ENCODE results near the gene FUT3. TPM values are rescaled to one million over a fixed set of nuclear protein-coding genes. Genes with fewer than 3 reads are reported as not detected.
A peak's percentile ranks its signal among the peaks of the same experiment; 100 is the strongest.
"Not testable (repeated sequence)": the region's sequence is repeated elsewhere in the genome, so short reads cannot be mapped to it uniquely, and the experiment has no call there.

FUT3 gene
- total RNA-seq, 1 experiment from 2014 or later: 23.9 TPM

DNA sequence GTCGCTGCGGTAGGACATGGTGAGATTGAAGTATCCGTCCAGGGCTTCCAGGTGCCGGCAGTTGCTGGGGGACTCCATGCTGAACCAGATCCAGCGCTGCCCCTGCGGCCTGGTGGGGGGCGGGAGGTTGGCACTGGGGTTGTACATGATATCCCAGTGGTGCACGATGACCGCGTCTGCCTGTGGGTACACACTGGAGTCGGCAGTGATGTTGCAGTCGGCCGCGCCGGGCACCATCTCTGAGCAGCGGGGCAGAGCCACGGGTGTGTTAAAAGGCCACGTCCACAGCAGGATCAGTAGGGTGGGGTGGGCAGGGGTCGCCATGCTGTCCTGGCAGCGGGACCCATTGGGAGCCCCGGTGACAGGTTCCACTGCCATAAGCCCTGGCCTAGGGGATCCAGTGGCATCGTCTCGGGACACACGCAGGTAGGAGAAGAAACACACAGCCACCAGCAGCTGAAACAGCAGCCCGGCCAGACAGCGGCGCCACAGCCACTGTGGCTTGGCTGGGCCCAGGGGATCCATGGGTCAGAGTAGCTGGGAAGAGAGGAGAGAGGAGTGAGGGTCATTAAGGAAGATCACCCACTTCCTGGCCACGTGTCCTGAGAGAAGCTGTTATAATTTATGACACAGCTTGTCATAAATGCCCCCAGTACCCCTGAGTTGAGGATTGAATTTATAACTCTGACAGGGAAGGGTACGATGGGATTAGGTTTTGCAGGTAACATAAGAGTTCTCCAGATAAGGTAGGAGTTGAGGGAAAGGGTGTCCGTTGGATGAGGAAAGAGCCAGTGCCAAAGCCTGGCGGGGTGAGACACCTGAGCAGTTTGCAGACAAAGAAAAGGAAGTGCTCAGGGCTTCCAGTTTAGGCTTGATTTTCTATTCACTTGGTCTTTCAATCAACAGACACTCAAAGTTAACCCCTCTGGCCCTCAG, 16.2 kb upstream of the FUT3 start:
- DNase-seq: no peak
- Histone ChIP-seq H3K36me3 (no peaks in the 10 kb centered on the region), H3K4me1 (peaks cover 5% of the 10 kb centered on the region), H3K9me3 (replicated peaks) (no peaks in the 10 kb centered on the region), H3K27ac (no peak overlapping the region), H3K27me3 (no peaks in the 10 kb centered on the region), H3K4me3 (no peak overlapping the region)

DNA sequence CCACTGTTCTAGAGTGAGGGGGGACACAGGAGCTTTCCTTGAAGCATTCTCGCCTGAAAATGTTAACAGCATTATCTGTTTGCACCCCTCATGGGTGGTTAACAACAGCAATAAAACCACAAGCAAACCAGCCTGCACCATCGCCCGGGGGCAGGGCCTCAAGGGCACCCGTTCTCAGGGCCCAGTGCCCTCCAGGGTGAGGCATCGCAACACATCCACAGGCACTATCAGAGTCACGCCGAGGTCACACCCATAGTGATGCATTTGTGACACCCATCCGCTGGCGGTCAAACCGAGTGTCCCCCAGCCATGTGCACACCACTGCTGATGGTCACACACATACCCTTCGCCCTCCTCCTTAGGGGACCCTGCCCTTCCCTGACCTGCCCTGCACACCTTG, 14.5 kb upstream of the FUT3 start:
- Histone ChIP-seq H3K36me3 (no peaks in the 10 kb centered on the region), H3K27me3 (no peaks in the 10 kb centered on the region), H3K9me3 (replicated peaks) (no peaks in the 10 kb centered on the region), H3K27ac (no peak overlapping the region), H3K4me1 (peaks cover 9% of the 10 kb centered on the region), H3K4me3 (no peak overlapping the region)
- no peak for DNase-seq

DNA sequence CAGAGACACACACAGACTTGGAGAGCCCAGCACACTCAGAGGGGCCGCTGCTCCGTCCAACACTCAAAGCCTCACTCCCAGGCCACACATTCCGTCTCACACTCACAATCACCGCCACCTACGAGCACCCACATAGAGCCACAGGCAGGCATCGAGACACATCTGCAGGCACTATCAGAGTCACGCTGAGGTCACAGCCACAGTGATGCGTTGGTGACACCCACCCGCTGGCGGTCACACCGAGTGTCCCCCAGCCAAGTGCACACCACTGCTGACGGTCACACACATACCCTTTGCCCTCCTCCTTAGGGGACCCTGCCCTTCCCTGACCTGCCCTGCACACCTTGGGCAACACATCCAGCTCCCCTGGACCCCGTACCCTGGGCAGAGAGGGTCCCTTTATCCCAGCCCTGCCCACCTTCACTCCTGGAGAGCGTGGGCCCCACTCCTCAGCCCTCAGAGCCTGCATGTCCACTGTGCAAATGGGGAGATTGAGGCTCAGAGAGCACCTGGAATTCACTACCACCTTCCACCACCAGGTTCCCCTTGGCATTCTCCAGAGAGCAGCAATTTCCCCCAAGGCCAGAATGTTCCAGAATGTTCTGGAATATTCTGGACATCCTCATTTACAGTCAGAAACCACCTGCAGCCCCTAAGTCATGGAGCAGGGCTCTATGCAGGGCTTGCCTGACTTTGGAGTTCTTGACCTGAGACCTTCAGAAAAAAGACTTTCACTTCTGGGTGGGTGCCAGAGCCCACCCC, 13.7 kb upstream of the FUT3 start:
- Histone ChIP-seq H3K4me1 (peaks cover 9% of the 10 kb centered on the region), H3K27me3 (no peaks in the 10 kb centered on the region), H3K27ac (no peak overlapping the region), H3K9me3 (replicated peaks) (no peaks in the 10 kb centered on the region), H3K4me3 (no peak overlapping the region), H3K36me3 (no peaks in the 10 kb centered on the region)
- no peak for DNase-seq

- Histone ChIP-seq H3K4me3 (no peak overlapping the region), H3K9me3 (replicated peaks) (no peaks in the 10 kb centered on the region), H3K27me3 (no peaks in the 10 kb centered on the region), H3K27ac (no peak overlapping the region), H3K36me3 (no peaks in the 10 kb centered on the region), H3K4me1 (peaks cover 9% of the 10 kb centered on the region)
- DNase-seq: no peak
These were observed 12.9 kb upstream of the FUT3 start for GRCh38 chr19:5864013-5864720.

DNA sequence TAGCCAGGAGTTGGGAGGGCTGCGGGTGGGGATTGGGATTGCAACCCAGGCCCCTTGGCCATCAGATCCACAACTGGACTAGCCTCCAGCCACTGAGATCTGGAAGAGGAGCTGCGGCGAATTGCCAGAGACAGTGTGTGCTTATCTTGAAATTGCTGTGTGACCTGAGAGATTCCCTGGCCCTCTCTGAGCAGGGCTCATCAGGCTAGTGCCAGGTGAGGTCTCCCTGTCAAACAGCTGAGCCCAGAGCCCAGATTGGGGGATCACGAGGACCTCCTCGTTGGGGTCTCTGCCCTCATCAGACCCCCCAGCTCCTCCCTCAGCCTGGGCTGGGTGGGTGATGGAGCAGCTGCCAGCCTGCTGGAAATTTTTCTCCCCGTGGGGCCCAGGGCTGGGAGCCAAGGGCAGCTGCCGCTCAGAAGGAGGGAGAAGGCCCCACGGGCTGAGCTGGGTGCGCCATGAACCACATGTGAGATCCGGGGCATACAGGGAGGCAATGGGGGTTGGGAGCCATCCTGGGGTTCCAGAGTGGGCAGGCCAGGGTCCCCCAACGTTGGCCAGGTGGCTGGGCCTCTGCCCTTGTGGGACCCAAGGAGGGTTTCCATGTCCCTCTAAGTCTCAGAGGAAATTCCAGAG, 11.9 kb upstream of the FUT3 start:
- Histone ChIP-seq H3K27ac (no peak overlapping the region), H3K4me1 (peaks cover 9% of the 10 kb centered on the region), H3K27me3 (no peaks in the 10 kb centered on the region), H3K36me3 (no peaks in the 10 kb centered on the region), H3K9me3 (replicated peaks) (no peaks in the 10 kb centered on the region), H3K4me3 (no peak overlapping the region)
- DNase-seq: peak; percentile 49 to 53

GRCh38 chr19:5857203-5858081, 6.2 kb upstream of the FUT3 start:
- H3K4me1 ChIP-seq: peaks cover 4% of the 10 kb centered on the region
- H3K9me3 ChIP-seq (replicated peaks): no peaks in the 10 kb centered on the region
- H3K36me3 ChIP-seq: peaks cover 8% of the 10 kb centered on the region; the same call in 1 of the 2 replicates
- H3K4me3 ChIP-seq: no peak overlapping the region
- no peak overlapping the region; the same call in 1 of the 2 replicates for H3K27ac ChIP-seq
- no peak for DNase-seq
- no peaks in the 10 kb centered on the region for H3K27me3 ChIP-seq

DNA sequence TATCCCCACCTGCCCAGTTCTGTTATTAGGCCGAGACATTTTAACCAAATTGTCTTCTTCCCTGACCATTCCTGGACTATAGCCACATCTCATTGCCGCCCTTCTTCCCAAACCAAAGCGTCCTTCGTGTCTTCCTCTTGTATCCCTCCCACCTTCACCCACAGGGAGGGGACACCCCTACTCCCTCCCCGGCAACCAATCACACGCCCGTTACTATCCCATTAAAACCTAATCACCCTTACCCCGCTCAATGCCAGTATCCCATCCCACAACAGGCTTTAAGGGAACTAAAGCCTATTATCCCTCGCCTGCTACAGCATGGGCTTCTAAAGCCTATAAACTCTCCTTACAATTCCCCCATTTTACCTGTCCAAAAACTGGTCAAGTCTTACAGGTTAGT, 3.9 kb upstream of the FUT3 start:
- H3K27ac ChIP-seq; H3K27me3 ChIP-seq; H3K36me3 ChIP-seq; DNase-seq; H3K4me1 ChIP-seq; H3K4me3 ChIP-seq; H3K9me3 ChIP-seq (replicated peaks): not testable (repeated sequence)

GRCh38 chr19:5854121-5854520, 2.9 kb upstream of the FUT3 start:
- H3K4me3 ChIP-seq; H3K9me3 ChIP-seq (replicated peaks); H3K27ac ChIP-seq; H3K4me1 ChIP-seq; H3K27me3 ChIP-seq; DNase-seq; H3K36me3 ChIP-seq: not testable (repeated sequence)

GRCh38 chr19:5850743-5851293, 431 bp downstream of the FUT3 start:
- no peak for DNase-seq
- Histone ChIP-seq H3K4me3 (no peak overlapping the region), H3K4me1 (peaks cover 9% of the 10 kb centered on the region), H3K27me3 (no peaks in the 10 kb centered on the region), H3K9me3 (replicated peaks) (no peaks in the 10 kb centered on the region), H3K36me3 (peaks cover 8% of the 10 kb centered on the region; the same call in 1 of the 2 replicates), H3K27ac (no peak overlapping the region)

- H3K4me1 ChIP-seq: peaks cover 11% of the 10 kb centered on the region
- no peak overlapping the region for H3K4me3 ChIP-seq
- no peak for DNase-seq
- no peak overlapping the region for H3K27ac ChIP-seq
- H3K27me3 ChIP-seq: no peaks in the 10 kb centered on the region
- H3K9me3 ChIP-seq (replicated peaks): no peaks in the 10 kb centered on the region
- H3K36me3 ChIP-seq: peaks cover 7% of the 10 kb centered on the region; the same call in 1 of the 2 replicates
These were observed 1.1 kb downstream of the FUT3 start for GRCh38 chr19:5850189-5850588.

DNA sequence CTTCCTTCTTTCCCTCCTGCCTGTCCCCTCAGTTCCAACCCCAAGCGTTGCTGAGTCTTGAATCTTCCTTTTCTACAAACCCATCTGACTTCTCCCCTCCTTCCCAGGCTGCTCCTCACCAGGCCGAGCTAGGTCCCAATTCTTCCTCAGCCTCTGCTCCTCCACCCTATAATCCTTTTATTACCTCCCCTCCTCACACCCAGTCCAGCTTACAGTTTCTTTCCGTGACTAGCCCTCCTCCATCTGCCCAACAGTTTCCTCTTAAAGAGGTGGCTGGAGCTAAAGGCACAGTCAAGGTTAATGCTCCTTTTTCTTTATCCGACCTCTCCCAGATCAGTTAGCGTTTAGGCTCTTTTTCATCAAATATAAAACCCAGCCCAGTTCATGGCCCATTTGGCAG, 2.6 kb downstream of the FUT3 start:
- H3K4me1 ChIP-seq: peaks cover 11% of the 10 kb centered on the region
- H3K9me3 ChIP-seq (replicated peaks); H3K27me3 ChIP-seq; DNase-seq; H3K36me3 ChIP-seq: not testable (repeated sequence)
- H3K4me3 ChIP-seq: peak overlapping the region; percentile 63
- H3K27ac ChIP-seq: peak overlapping the region; percentile 100

- H3K27ac ChIP-seq: peak overlapping the region; percentile 100
- H3K4me3 ChIP-seq: peak overlapping the region; percentile 63
- peak; percentile 88 to 89 for DNase-seq
- H3K4me1 ChIP-seq: peaks cover 11% of the 10 kb centered on the region
- not testable (repeated sequence) for H3K27me3 ChIP-seq; H3K36me3 ChIP-seq; H3K9me3 ChIP-seq (replicated peaks)
These were observed 3.4 kb downstream of the FUT3 start for GRCh38 chr19:5847846-5848245.

Measured in SJCRH30 (cell line).